GM11168 (cell line): Measurements from ENCODE around the gene PPP4R3B.

Experiments used
- in situ Hi-C: fragments of 300-500 bp; cut with MboI; formaldehyde crosslinking; loops from one replicate; pipeline ENCODE4 v1.12.0; 2022; ENCODE audit warnings: low sequenced_read_pairs; ENCODE audit not compliant: unreplicated experiment

The PPP4R3B gene

GRCh38 chr2:55524884-55525437 lies 92.5 kb downstream of the PPP4R3B start:
- in situ Hi-C loops = no loop called here

GRCh38 chr2:55519938-55520885 lies 97.2 kb downstream of the PPP4R3B start:
- in situ Hi-C loops = no loop called here

- in situ Hi-C loops = no loop called here
Observed at GRCh38 chr2:55518841-55519165, 98.6 kb downstream of the PPP4R3B start.

- in situ Hi-C loops = no loop called here
Observed at GRCh38 chr2:55511508-55512124, 105.8 kb downstream of the PPP4R3B start.

- in situ Hi-C loops = no loop called here
Observed at GRCh38 chr2:55502590-55503141, 114.8 kb downstream of the PPP4R3B start.

DNA sequence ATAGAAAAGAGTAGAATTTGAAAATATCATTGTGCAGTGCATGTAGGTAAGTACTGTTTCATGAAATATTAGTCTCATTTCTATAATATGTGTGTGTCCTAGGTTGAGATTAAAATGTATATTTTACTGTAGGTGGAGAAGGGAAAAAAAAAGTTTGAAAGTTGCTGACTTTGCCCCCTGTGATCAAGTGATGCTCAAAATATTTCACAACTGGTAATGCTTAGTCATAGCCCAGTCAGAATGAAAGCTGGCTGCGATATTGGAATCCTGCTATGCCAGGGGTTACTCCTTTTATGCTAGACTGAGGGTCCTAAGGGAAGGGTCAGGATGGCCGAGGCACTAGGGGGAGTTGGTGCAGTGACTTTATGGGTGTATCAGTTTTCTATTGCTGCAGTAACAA lies 117.4 kb downstream of the PPP4R3B start:
- in situ Hi-C loops = no loop called here

DNA sequence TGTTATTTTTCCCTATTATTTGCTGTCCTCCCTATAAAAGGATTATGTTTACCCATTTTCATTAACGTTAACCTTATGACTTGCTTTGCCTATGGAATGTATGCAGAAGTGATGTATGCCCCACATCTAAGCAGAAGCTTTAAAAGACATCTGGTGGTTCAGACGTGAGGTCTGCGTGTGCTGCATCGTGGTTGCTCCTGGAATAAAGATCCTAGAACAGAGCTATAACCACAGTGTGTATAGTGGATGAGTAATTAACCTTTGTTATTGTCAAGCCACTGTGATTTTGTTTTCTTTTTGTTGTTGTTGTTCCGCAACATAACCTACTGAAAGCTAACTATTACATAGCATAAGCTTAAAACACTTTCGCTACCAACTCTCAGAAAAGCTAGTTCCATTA lies 118.8 kb downstream of the PPP4R3B start:
- in situ Hi-C loops = no loop called here
